WTC11 (cell line): ENCODE measurements around the gene RAB11FIP3. TPM values are rescaled to one million over a fixed set of nuclear protein-coding genes. Genes with fewer than 3 reads are reported as not detected.

ENCODE experiments used
- ATAC-seq: fragments of 200-7000 bp; cut with Tn5 transposase; 2 replicates; pipeline ENCODE4 v1.10.0; 2021; ENCODE audit warnings: mild to moderate bottlenecking, moderate library complexity
- CTCF ChIA-PET: fragments of 300-600 bp; sonication (Branson Sonifier 250); formaldehyde crosslinking; loops from one replicate; lab custom pipeline; 2021; ENCODE audit warnings: antibody characterized with exemption; lab: Charles Lee
- POLR2A ChIA-PET: fragments of 350-600 bp; sonication (Branson Sonifier 250); formaldehyde crosslinking; loops from one replicate; lab custom pipeline; 2021; ENCODE audit warnings: antibody characterized with exemption; lab: Charles Lee
- DNase-seq: peaks from one replicate; pipeline ENCODE4 v3.0.0; 2021; ENCODE audit warnings: low spot score
- H3K27ac Mint-ChIP-seq: 2 replicates; pipeline ENCODE4 v1.8.0; 2021; ENCODE audit warnings: mixed read lengths
- H3K27me3 Mint-ChIP-seq: 2 replicates; pipeline ENCODE4 v1.8.0; 2021; ENCODE audit warnings: low read depth, mild to moderate bottlenecking, moderate library complexity, mixed read lengths
- H3K36me3 Mint-ChIP-seq: 2 replicates; pipeline ENCODE4 v1.8.0; 2021; ENCODE audit warnings: mixed read lengths
- H3K4me1 Mint-ChIP-seq: 2 replicates; pipeline ENCODE4 v1.8.0; 2022; ENCODE audit warnings: mixed read lengths
- H3K4me3 Mint-ChIP-seq: 2 replicates; pipeline ENCODE4 v1.8.0; 2021; ENCODE audit warnings: mild to moderate bottlenecking, moderate library complexity, mixed read lengths
- H3K9me3 Mint-ChIP-seq: 2 replicates; pipeline ENCODE4 v1.8.0; 2021; ENCODE audit warnings: mixed read lengths
- E2F1 ChIP-seq: sonication (generic); formaldehyde crosslinking; IDR thresholded peaks from 2 replicates; pipeline ENCODE4 v1.8.0; 2022; ENCODE audit warnings: mild to moderate bottlenecking, missing genetic modification reagents
- E2F4 ChIP-seq: sonication (generic); formaldehyde crosslinking; IDR thresholded peaks from 2 replicates; pipeline ENCODE4 v1.8.1; 2022; ENCODE audit warnings: low read depth, mild to moderate bottlenecking, moderate library complexity, missing genetic modification reagents, borderline replicate concordance
- EMX1 ChIP-seq: fragments of 250-450 bp; sonication (Bioruptor Pico); IDR thresholded peaks from 2 replicates; pipeline ENCODE4 v1.8.0; 2021; ENCODE audit warnings: mild to moderate bottlenecking
- GRHL2 ChIP-seq: fragments of 250-450 bp; sonication (Bioruptor Pico); IDR thresholded peaks from 2 replicates; pipeline ENCODE4 v1.8.0; 2022; ENCODE audit warnings: mild to moderate bottlenecking, moderate library complexity; ENCODE audit not compliant: insufficient replicate concordance, severe bottlenecking
- HMGA2 ChIP-seq: fragments of 250-450 bp; sonication (Bioruptor Pico); IDR thresholded peaks from 2 replicates; pipeline ENCODE4 v1.4.0; 2021; ENCODE audit warnings: mild to moderate bottlenecking, moderate library complexity
- HMGXB4 ChIP-seq: sonication (generic); formaldehyde crosslinking; IDR thresholded peaks from 2 replicates; pipeline ENCODE4 v1.8.1; 2023; ENCODE audit warnings: mild to moderate bottlenecking, moderate library complexity, missing genetic modification reagents
- MAX ChIP-seq: sonication (generic); formaldehyde crosslinking; IDR thresholded peaks from 2 replicates; pipeline ENCODE4 v1.8.0; 2022; ENCODE audit warnings: mild to moderate bottlenecking, missing genetic modification reagents
- OVOL2 ChIP-seq: fragments of 250-450 bp; sonication (Bioruptor Pico); IDR thresholded peaks from 2 replicates; pipeline ENCODE4 v1.9.0; 2021; ENCODE audit warnings: mild to moderate bottlenecking, borderline replicate concordance
- PRRX2 ChIP-seq: fragments of 250-450 bp; sonication (Bioruptor Pico); IDR thresholded peaks from 2 replicates; pipeline ENCODE4 v1.8.0; 2021; ENCODE audit warnings: mild to moderate bottlenecking
- SP1 ChIP-seq: sonication (generic); formaldehyde crosslinking; conservative IDR thresholded peaks from 2 replicates; pipeline ENCODE4 v1.8.1; 2022; ENCODE audit warnings: missing genetic modification reagents
- STAT6 ChIP-seq: sonication (generic); formaldehyde crosslinking; conservative IDR thresholded peaks from 2 replicates; pipeline ENCODE4 v1.8.1; 2023; ENCODE audit warnings: mild to moderate bottlenecking, low read depth, missing genetic modification reagents, moderate library complexity
- TEAD1 ChIP-seq: sonication (generic); formaldehyde crosslinking; IDR thresholded peaks from 2 replicates; pipeline ENCODE4 v1.8.0; 2022; ENCODE audit warnings: mild to moderate bottlenecking, missing genetic modification reagents
- ZMAT4 ChIP-seq: fragments of 250-450 bp; sonication (Bioruptor Pico); IDR thresholded peaks from 2 replicates; pipeline ENCODE4 v1.9.0; 2021; ENCODE audit warnings: mild to moderate bottlenecking
- ZNF138 ChIP-seq: sonication (generic); formaldehyde crosslinking; conservative IDR thresholded peaks from 2 replicates; pipeline ENCODE4 v1.8.1; 2022; ENCODE audit warnings: mild to moderate bottlenecking, moderate library complexity, missing genetic modification reagents
- ZNF232 ChIP-seq: sonication (generic); formaldehyde crosslinking; IDR thresholded peaks from 2 replicates; pipeline ENCODE4 v1.8.0; 2022; ENCODE audit warnings: mild to moderate bottlenecking, missing genetic modification reagents
- ZNF263 ChIP-seq: sonication (generic); formaldehyde crosslinking; IDR thresholded peaks from 2 replicates; pipeline ENCODE4 v1.8.1; 2022; ENCODE audit warnings: low read depth, mild to moderate bottlenecking, moderate library complexity, missing genetic modification reagents
- ZNF416 ChIP-seq: fragments of 250-450 bp; sonication (Bioruptor Pico); IDR thresholded peaks from 2 replicates; pipeline ENCODE4 v1.9.0; 2021; ENCODE audit warnings: mild to moderate bottlenecking, inconsistent platforms
- ZNF532 ChIP-seq: fragments of 250-450 bp; sonication (Bioruptor Pico); IDR thresholded peaks from 2 replicates; pipeline ENCODE4 v1.9.0; 2021; ENCODE audit warnings: mild to moderate bottlenecking, borderline replicate concordance
- total RNA-seq: library from RNA; stranded (reverse); gene quantifications from 3 replicates; pipeline ENCODE4 v1.2.3, GENCODE V29; 2021
- TF ChIP-seq, protein P1 (sequence below): sonication (generic); formaldehyde crosslinking; IDR thresholded peaks from 2 replicates; pipeline ENCODE4 v1.8.1; 2022; ENCODE audit warnings: low read depth, missing genetic modification reagents, borderline replicate concordance
- TF ChIP-seq, protein P2 (sequence below): fragments of 250-450 bp; sonication (Bioruptor Pico); IDR thresholded peaks from 2 replicates; pipeline ENCODE4 v1.8.0; 2021; ENCODE audit warnings: mild to moderate bottlenecking

Gene RAB11FIP3
- total RNA-seq, 1 experiment from 2014 or later, result 38.6 TPM

DNA sequence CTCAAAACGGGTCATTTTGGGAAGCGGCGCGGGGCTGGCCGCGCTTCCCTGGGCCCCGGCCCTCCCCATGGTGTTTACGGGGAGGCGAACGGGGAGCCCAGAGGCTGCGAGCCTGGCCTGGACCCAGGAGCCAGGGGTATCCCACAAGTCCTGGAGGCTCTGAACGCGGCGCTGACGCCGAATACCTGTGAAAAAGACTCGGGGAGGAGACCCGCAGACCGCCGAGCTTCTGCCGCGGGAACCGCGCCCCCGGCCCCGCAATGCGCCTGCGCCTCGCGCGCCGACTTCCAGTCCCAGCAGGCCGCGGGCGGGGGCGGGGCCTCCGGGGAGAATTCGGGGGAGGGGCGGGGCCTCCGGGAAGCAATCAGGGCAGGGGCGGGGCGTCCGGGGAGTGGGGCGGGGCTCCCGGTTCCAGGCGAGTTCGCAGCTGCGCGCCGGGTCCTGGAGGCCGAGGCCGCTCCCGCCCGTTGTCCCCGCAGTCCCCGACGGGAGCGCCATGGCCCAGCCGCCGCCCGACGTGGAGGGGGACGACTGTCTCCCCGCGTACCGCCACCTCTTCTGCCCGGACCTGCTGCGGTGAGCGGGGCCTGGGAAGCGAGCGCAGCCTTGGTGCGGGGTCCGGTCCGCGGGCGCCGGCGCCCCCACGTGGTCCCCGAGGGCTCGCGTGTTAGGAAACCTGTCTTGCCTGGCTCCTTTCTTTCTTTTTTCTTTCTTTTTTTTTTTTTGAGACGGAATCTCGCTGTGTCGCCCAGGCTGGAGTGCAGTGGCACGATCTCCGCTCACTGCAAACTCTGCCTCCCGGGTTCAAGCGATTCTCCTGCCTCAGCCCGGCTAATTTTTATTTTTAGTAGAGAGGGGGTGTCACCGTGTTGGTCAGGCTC is 23.7 kb upstream of the RAB11FIP3 start, which contains the start of gene DECR2:
DECR2 (plus strand) TSS at position 418 of the 881 bp plus-strand sequence; CDS start at position 497, 79 bp downstream.
- CTCF ChIA-PET, result interaction anchor here (0.6 to 1.9 kb wide), 17 partner anchors 10 to 295 kb away, joined by 3 to 13 read pairs (median 4); no protein-coding TSS in a partner anchor
- DNase-seq (peak; percentile 96), ATAC-seq (peak; percentile 71)
- Mint-ChIP-seq H3K9me3 (no peaks in the 10 kb centered on the region), H3K27ac (peak within 1 kb of the TSS; percentile 92), H3K27me3 (peaks cover under 1% of the 10 kb centered on the region; the same call in 1 of the 2 replicates), H3K4me3 (peak within 1 kb of the TSS; percentile 86), H3K4me1 (peaks cover 18% of the 10 kb centered on the region), H3K36me3 (peaks cover 5% of the 10 kb centered on the region; the same call in 1 of the 2 replicates)
- POLR2A ChIA-PET, result interaction anchor here (0.5 to 1.0 kb wide), 5 partner anchors 18 to 119 kb away, joined by 3 to 8 read pairs (median 3); no protein-coding TSS in a partner anchor
- TF ChIP-seq EMX1 (peak; percentile 83), E2F4 (CRISPR knock-in tag) (no peak), E2F1 (CRISPR knock-in tag) (0 out of 2 replicates have a peak, but pooled peaks have one; percentile 31), ZNF263 (CRISPR knock-in tag) (no peak), PRRX2 (CRISPR knock-in tag) (peak; percentile 87), STAT6 (0 out of 2 replicates have a peak, but pooled peaks have one; percentile 28), ZNF232 (CRISPR knock-in tag) (no peak), SP1 (CRISPR knock-in tag) (peak; percentile 64; the same call in 1 of the 2 replicates), ZNF532 (no peak), ZMAT4 (peak; percentile 89), TEAD1 (CRISPR knock-in tag) (0 out of 2 replicates have a peak, but pooled peaks have one; percentile 18), HMGXB4 (CRISPR knock-in tag) (peak; percentile 71), HMGA2 (CRISPR knock-in tag) (no peak), GRHL2 (CRISPR knock-in tag) (no peak), ZNF138 (CRISPR knock-in tag) (0 out of 2 replicates have a peak, but pooled peaks have one; percentile 47), OVOL2 (CRISPR knock-in tag) (no peak), MAX (CRISPR knock-in tag) (0 out of 2 replicates have a peak, but pooled peaks have one; percentile 14), ZNF416 (CRISPR knock-in tag) (peak; percentile 91)
- TF ChIP-seq, protein P1, sequence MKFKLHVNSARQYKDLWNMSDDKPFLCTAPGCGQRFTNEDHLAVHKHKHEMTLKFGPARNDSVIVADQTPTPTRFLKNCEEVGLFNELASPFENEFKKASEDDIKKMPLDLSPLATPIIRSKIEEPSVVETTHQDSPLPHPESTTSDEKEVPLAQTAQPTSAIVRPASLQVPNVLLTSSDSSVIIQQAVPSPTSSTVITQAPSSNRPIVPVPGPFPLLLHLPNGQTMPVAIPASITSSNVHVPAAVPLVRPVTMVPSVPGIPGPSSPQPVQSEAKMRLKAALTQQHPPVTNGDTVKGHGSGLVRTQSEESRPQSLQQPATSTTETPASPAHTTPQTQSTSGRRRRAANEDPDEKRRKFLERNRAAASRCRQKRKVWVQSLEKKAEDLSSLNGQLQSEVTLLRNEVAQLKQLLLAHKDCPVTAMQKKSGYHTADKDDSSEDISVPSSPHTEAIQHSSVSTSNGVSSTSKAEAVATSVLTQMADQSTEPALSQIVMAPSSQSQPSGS (CRISPR knock-in tag), result no peak
- TF ChIP-seq, protein P2, sequence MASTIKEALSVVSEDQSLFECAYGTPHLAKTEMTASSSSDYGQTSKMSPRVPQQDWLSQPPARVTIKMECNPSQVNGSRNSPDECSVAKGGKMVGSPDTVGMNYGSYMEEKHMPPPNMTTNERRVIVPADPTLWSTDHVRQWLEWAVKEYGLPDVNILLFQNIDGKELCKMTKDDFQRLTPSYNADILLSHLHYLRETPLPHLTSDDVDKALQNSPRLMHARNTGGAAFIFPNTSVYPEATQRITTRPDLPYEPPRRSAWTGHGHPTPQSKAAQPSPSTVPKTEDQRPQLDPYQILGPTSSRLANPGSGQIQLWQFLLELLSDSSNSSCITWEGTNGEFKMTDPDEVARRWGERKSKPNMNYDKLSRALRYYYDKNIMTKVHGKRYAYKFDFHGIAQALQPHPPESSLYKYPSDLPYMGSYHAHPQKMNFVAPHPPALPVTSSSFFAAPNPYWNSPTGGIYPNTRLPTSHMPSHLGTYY (CRISPR knock-in tag), result peak; percentile 82
